Psoas muscle (tissue), 8 donors: ENCODE data around the gene TRAPPC2. TPM values are rescaled to one million over a fixed set of nuclear protein-coding genes. Genes with fewer than 3 reads are reported as not detected.

Source experiments
- ATAC-seq, 4 donors: fragments of 200-7000 bp; cut with Tn5 transposase; one replicate each; pipeline ENCODE4 v1.9.1; 2020; ENCODE audit warnings: moderate library complexity in 3 of 4, mild to moderate bottlenecking in 2 of 4
- DNase-seq, 2 donors: peaks; one replicate each; pipeline ENCODE4 v3.0.0-alpha.2; 2020
- H3K27ac ChIP-seq: fragments of 200-600 bp; one replicate; pipeline ENCODE4 v1.8.0; 2022
- H3K27me3 ChIP-seq, 3 donors: fragments of 200-600 bp in 1 of 3; one replicate each; pipeline versions ENCODE4 v1.6.1 to v1.8.0; 2013 to 2022; ENCODE audit warnings: low read length in 2 of 3, mild to moderate bottlenecking in 2 of 3, moderate library complexity in 1 of 3; ENCODE audit not compliant: insufficient read depth in 3 of 3
- H3K36me3 ChIP-seq, 2 donors: fragments of 200-600 bp in 1 of 2; one replicate each; pipeline versions ENCODE4 v1.6.1 to v1.8.0; 2013 to 2022; ENCODE audit warnings: low read depth in 1 of 2, mild to moderate bottlenecking in 1 of 2, moderate library complexity in 1 of 2; ENCODE audit not compliant: insufficient read depth in 1 of 2
- H3K4me1 ChIP-seq: fragments of 200-600 bp; one replicate; pipeline ENCODE4 v1.8.0; 2022
- H3K4me3 ChIP-seq: fragments of 200-600 bp; one replicate; pipeline ENCODE4 v1.8.0; 2022; ENCODE audit warnings: mild to moderate bottlenecking
- H3K9me3 ChIP-seq: fragments of 200-600 bp; one replicate; pipeline ENCODE4 v1.8.0; 2022
- WGBS, 3 donors: extraction: QIAGEN DNeasy Blood & Tissue Kit; methylation state at CpG; one replicate each; pipeline versions ENCODE4 v1.1.6 to v1.1.7; 2013; 5-methylcytosine and 5-hydroxymethylcytosine counted together
- intact Hi-C, 2 donors: fragments of 100-400 bp; cut with DNase I; formaldehyde crosslinking; loops; one replicate each; pipeline versions ENCODE4 v1.11.0 to v1.14.2; 2022
- polyA plus RNA-seq, 3 donors: library from polyadenylated mRNA; stranded (reverse); fragments of 200-250 nt; gene quantifications; one replicate each; pipeline ENCODE4 v1.2.3, GENCODE V29; 2013
- total RNA-seq, 4 donors: library from RNA; stranded (reverse); fragmentation: NEBNext Ultra II Directional in 2 of 4; extraction: Animal tissue kit (Norgen Biotek cat#: 25700) in 2 of 4; gene quantifications; one replicate each; pipeline versions ENCODE4 v1.2.1 to v1.2.4, GENCODE V29; 2021 to 2023
- TF ChIP-seq, protein P1 (sequence below): fragments of 200-600 bp; IDR thresholded peaks from one replicate; pipeline ENCODE4 v1.8.0; 2022; ENCODE audit warnings: antibody characterized with exemption
- donor health status: healthy with polysubstance abuse.
- donor health status: DM: no; HTN: no; CAD: no; lungs with moderate emphysema.
- donor health status: Bipolar disorder and iron deficiency.
- donor health status: healthy.
- donor health status: DM: yes; HTN: yes; CAD: no.
- donor health status: DM: no; HTN: no; CAD: no.
- donor health status: DM: no; HTN: no; CAD: no.
- donor health status: DM: yes; HTN: yes; CAD: no.

TRAPPC2 gene
- total and polyA plus RNA-seq, 7 donors: 2.1 to 6.3 (median 4.0) TPM

DNA sequence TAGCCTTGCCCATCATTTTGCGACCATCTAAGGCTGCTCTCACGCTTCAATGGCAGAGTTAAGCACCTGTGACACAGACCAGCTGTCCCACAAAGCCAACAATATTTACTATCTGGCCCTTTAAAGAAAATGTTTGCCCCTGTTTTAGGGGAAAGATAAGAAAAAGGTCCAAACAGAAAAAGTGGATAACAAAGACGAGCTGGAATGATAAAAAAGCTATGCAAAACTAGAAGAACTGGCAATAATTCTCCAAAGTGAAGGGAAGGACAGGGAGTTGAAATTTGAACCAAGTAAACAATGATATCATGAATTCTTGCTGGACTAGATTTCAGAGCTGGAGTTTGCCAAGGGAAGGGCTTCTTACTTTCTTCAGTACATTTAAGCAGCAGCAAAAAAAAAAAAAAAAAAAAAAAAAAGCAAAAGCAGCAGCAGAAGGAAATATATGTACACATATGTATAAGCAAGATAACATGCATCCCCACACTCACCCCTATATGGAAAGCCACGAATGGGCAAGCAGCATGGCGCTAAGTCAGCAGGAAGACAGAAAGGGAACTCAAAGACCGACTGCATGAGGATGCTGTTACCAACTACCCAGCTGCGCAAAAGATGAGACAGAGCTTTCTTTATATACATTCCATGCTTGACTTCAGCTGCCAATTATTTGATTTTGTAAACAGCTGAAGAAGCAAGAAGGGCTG lies 12.5 kb downstream of the TRAPPC2 start:
- H3K4me3 ChIP-seq: no peak overlapping the region
- ATAC-seq: peak in 3 of 4 donors; percentile 54 to 76 (median 60)
- no peak for DNase-seq
- 23 to 36% (median 25%) methylated on average over 7 of the region's 7 CpGs for WGBS, 3 donors
- no peaks in the 10 kb centered on the region for H3K9me3 ChIP-seq
- H3K36me3 ChIP-seq: no peaks in the 10 kb centered on the region
- H3K4me1 ChIP-seq: peaks cover 13% of the 10 kb centered on the region
- TF ChIP-seq, protein P1, sequence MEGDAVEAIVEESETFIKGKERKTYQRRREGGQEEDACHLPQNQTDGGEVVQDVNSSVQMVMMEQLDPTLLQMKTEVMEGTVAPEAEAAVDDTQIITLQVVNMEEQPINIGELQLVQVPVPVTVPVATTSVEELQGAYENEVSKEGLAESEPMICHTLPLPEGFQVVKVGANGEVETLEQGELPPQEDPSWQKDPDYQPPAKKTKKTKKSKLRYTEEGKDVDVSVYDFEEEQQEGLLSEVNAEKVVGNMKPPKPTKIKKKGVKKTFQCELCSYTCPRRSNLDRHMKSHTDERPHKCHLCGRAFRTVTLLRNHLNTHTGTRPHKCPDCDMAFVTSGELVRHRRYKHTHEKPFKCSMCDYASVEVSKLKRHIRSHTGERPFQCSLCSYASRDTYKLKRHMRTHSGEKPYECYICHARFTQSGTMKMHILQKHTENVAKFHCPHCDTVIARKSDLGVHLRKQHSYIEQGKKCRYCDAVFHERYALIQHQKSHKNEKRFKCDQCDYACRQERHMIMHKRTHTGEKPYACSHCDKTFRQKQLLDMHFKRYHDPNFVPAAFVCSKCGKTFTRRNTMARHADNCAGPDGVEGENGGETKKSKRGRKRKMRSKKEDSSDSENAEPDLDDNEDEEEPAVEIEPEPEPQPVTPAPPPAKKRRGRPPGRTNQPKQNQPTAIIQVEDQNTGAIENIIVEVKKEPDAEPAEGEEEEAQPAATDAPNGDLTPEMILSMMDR: no peak
- peak overlapping the region; percentile 76 for H3K27ac ChIP-seq
- no peaks in the 10 kb centered on the region for H3K27me3 ChIP-seq
- intact Hi-C loops: no loop called here

DNA sequence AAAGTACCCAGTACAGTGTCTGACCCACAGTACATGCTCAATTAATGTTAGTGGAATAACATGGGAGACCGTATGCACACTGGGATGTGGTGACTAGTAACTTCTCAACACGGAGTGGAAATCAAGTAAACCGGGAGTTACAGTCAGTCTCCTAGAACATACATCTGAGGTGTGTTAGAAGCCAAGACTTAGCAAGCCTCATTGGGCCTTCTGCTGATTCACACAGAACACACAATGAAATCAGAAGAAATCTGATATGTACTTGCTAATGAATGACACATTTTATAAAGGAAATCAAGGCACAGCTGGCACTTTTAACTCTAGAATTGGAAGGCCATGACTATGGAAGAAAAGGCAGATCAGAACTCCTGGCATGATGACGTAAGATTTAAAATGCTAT lies 13.0 kb downstream of the TRAPPC2 start:
- Histone ChIP-seq H3K9me3 (no peaks in the 10 kb centered on the region), H3K27ac (peak overlapping the region; percentile 76), H3K4me1 (peaks cover 13% of the 10 kb centered on the region), H3K36me3 (peaks cover 0 to 2% of the 10 kb centered on the region in 2 donors), H3K4me3 (no peak overlapping the region), H3K27me3 (no peaks in the 10 kb centered on the region)
- TF ChIP-seq, protein P1: no peak
- ATAC-seq (peak in 2 of 4 donors; percentile 43 to 45), DNase-seq (no peak)
- WGBS, 3 donors: 31 to 57% (median 48%) methylated on average over 4 of the region's 4 CpGs
- intact Hi-C loops: no loop called here

DNA sequence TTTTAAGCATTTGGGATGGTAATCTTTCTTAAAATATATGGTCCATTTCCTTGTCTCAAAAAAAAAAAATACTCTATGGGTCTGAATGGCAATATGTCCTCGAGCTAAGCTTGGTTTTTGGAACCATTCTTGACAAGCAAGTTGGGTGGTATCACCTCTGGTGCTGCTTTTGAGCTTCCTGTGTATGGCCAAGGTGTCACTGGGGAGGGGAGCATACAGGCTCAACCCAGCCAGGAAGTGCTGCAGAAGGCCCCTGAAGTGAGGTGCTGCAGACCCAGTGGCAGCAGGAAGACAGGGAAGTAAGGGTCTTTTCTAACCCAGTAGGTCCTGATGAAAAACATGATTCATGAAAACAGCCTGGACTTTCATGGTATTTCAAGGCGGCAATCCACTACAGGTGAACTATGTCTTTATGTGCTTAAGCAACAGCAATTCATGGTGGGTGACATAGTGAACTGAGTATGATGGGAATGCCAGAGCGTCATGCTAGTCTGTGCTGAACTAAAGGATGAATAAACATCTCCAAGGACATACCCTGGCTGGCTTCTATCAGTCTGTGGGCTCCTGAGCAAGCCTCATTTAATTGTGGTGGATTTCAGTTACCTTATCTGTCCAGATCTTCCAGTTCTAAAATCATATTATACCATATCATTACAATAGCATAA lies 15.1 kb downstream of the TRAPPC2 start:
- WGBS, 3 donors: 62 to 77% (median 70%) methylated on average over 3 of the region's 3 CpGs
- ATAC-seq (peak; percentile 68 to 86 (median 76)), DNase-seq (no peak)
- H3K27me3 ChIP-seq: no peaks in the 10 kb centered on the region
- peaks cover 13% of the 10 kb centered on the region for H3K4me1 ChIP-seq
- peaks cover 0 to 12% of the 10 kb centered on the region in 2 donors for H3K36me3 ChIP-seq
- H3K9me3 ChIP-seq: no peaks in the 10 kb centered on the region
- intact Hi-C loops: no loop called here
- H3K27ac ChIP-seq: peak overlapping the region; percentile 76
- H3K4me3 ChIP-seq: no peak overlapping the region
- TF ChIP-seq, protein P1: no peak

DNA sequence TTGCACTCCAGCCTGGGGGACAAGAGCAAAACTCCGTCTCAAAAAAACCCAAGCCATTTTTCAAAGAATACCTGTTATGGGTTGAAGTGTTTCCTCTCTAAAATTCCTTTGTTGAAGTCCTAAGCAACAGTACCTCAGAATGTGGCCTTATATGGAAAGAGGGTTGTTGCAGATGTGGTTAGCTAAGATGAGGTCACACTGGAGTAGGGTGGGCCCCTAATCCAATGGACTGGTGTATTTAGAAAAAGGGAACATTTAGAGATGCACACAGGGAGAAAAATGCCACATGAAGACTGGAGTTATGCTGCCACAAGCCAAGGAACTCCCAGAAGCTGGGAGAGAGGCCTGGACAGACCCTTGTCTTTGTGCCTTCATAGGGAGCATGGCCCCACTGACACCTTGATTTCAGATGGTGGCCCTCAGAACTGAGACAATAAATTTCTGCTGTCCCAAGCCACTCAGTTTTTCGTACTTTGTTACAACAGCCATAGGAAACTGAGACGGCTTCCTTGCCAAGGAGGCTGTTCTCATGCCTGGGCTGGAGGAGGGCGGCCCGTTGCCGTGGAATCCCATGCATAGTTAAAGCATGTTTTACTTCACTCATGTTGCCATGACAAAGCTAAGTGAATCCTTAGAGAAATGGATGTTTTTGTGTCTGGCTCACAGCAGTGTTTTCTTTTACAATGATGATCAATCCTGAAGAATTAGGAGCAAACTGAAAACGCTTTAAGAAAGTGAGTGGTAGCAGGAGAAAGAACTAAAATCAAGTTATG lies 16.5 kb downstream of the TRAPPC2 start:
- 51 to 59% (median 53%) methylated on average over 7 of the region's 7 CpGs for WGBS, 3 donors
- DNase-seq (peak in 1 of 2 donors; percentile 35), ATAC-seq (no peak)
- Histone ChIP-seq H3K4me3 (no peak overlapping the region), H3K9me3 (no peaks in the 10 kb centered on the region), H3K4me1 (peaks cover 13% of the 10 kb centered on the region), H3K27ac (peak overlapping the region; percentile 67), H3K36me3 (peaks cover 0 to 15% of the 10 kb centered on the region in 2 donors), H3K27me3 (no peaks in the 10 kb centered on the region)
- TF ChIP-seq, protein P1: no peak
- intact Hi-C loops: no loop called here
